Fibroblast of villous mesenchyme (primary cell): ENCODE results near the gene CLEC9A. TPM values are rescaled to one million over a fixed set of nuclear protein-coding genes. Genes with fewer than 3 reads are reported as not detected.
"Not testable (repeated sequence)": the region's sequence is repeated elsewhere in the genome, so short reads cannot be mapped to it uniquely, and the experiment has no call there.

Source experiments
- DNase-seq: peaks from one replicate; pipeline ENCODE4 v3.0.0-alpha.2; 2010; ENCODE audit warnings: low read depth
- H3K4me3 ChIP-seq: 2 replicates; pipeline ENCODE4 v1.5.1; 2011; ENCODE audit warnings: low read depth, mild to moderate bottlenecking, low read length
- CTCF ChIP-seq: IDR thresholded peaks from 2 replicates; pipeline ENCODE4 v1.5.1; 2012; ENCODE audit warnings: low read depth, mild to moderate bottlenecking, low read length; ENCODE audit not compliant: insufficient read depth
- total RNA-seq: library from RNA; depleted of rRNA; stranded (reverse); fragments of >200 nt; gene quantifications from 2 replicates; pipeline ENCODE4 v1.2.3, GENCODE V29; 2012

CLEC9A gene
- total RNA-seq, 1 donor = not detected

- no peak overlapping the region for H3K4me3 ChIP-seq
- no peak for DNase-seq
- TF ChIP-seq CTCF = no peak
Observed at GRCh38 chr12:10015450-10015849, 15.0 kb upstream of the CLEC9A start.

GRCh38 chr12:10016881-10017280, 13.6 kb upstream of the CLEC9A start:
- no peak overlapping the region for H3K4me3 ChIP-seq
- no peak for TF ChIP-seq CTCF
- no peak for DNase-seq

GRCh38 chr12:10018386-10018785, 12.1 kb upstream of the CLEC9A start:
- DNase-seq = peak; percentile 9
- H3K4me3 ChIP-seq = no peak overlapping the region
- TF ChIP-seq CTCF = no peak

- H3K4me3 ChIP-seq = no peak overlapping the region
- TF ChIP-seq CTCF = no peak
Observed at GRCh38 chr12:10021342-10021741, 9.1 kb upstream of the CLEC9A start.

GRCh38 chr12:10025236-10025635, 5.2 kb upstream of the CLEC9A start:
- TF ChIP-seq CTCF = no peak
- no peak overlapping the region for H3K4me3 ChIP-seq
- DNase-seq = no peak

More at GRCh38 chr12:10021342-10021741, 9.1 kb upstream of the CLEC9A start:
- no peak for DNase-seq

- not testable (repeated sequence) for H3K4me3 ChIP-seq, DNase-seq
Observed at GRCh38 chr12:10026666-10027065, 3.8 kb upstream of the CLEC9A start.

- H3K4me3 ChIP-seq = no peak overlapping the region
- TF ChIP-seq CTCF = no peak
- no peak for DNase-seq
Observed at GRCh38 chr12:10027311-10027710, 3.2 kb upstream of the CLEC9A start.
